ENCODE measurements around the gene PLD1.
"Not testable (repeated sequence)": the region's sequence is repeated elsewhere in the genome, so short reads cannot be mapped to it uniquely, and the experiment has no call there.

The PLD1 gene

GRCh38 chr3:171564748-171565480, 245.4 kb downstream of the PLD1 start:
- no peak for DNase-seq (ENCODE audit: low read depth in 2 of 2)

GRCh38 chr3:171563298-171563697, 247.0 kb downstream of the PLD1 start:
- DNase-seq (ENCODE audit: low read depth in 2 of 2), result no peak

GRCh38 chr3:171562459-171562858, 247.8 kb downstream of the PLD1 start:
- not testable (repeated sequence) for DNase-seq (ENCODE audit: low read depth in 2 of 2)

- no peak for DNase-seq (ENCODE audit: low read depth in 2 of 2)
These were observed 248.5 kb downstream of the PLD1 start for GRCh38 chr3:171561596-171562323.

- DNase-seq (ENCODE audit: low read depth in 2 of 2), result no peak
These were observed 250.7 kb downstream of the PLD1 start for GRCh38 chr3:171559586-171559985.

- no peak for DNase-seq (ENCODE audit: low read depth in 2 of 2)
These were observed 252.0 kb downstream of the PLD1 start for GRCh38 chr3:171558188-171558696.

GRCh38 chr3:171557173-171557572, 253.1 kb downstream of the PLD1 start:
- DNase-seq (ENCODE audit: low read depth in 2 of 2), result no peak

GRCh38 chr3:171556574-171557145, 253.6 kb downstream of the PLD1 start:
- DNase-seq (ENCODE audit: low read depth in 2 of 2), result no peak

GRCh38 chr3:171556148-171556547, 254.1 kb downstream of the PLD1 start:
- no peak for DNase-seq (ENCODE audit: low read depth in 2 of 2)

- DNase-seq (ENCODE audit: low read depth in 2 of 2), result no peak
These were observed 257.2 kb downstream of the PLD1 start for GRCh38 chr3:171553086-171553485.

GRCh38 chr3:171552531-171552930, 257.8 kb downstream of the PLD1 start:
- no peak for DNase-seq (ENCODE audit: low read depth in 2 of 2)

- DNase-seq (ENCODE audit: low read depth in 2 of 2), result no peak
These were observed 259.0 kb downstream of the PLD1 start for GRCh38 chr3:171551296-171551695.
